KOPT-K1 (cell line): ENCODE measurements around the gene C12orf75.
"Not testable (repeated sequence)": the region's sequence is repeated elsewhere in the genome, so short reads cannot be mapped to it uniquely, and the experiment has no call there.

Experiments
- H3K27ac ChIP-seq: fragments of 200-600 bp; sonication (generic); 2 replicates; pipeline ENCODE4 v1.5.1; 2016; ENCODE audit warnings: antibody characterized with exemption, mild to moderate bottlenecking, low read depth, low read length; ENCODE audit not compliant: poor library complexity, severe bottlenecking
- H3K36me3 ChIP-seq: fragments of 200-600 bp; sonication (generic); 2 replicates; pipeline ENCODE4 v1.5.1; 2017; ENCODE audit warnings: antibody characterized with exemption, mild to moderate bottlenecking, low read length, moderate library complexity; ENCODE audit not compliant: insufficient read depth
- H3K9me3 ChIP-seq: fragments of 200-600 bp; sonication (generic); 2 replicates; pipeline ENCODE4 v1.5.1; 2017; ENCODE audit warnings: antibody characterized with exemption, low read length, mild to moderate bottlenecking; ENCODE audit not compliant: insufficient read depth, poor library complexity, severe bottlenecking

Gene C12orf75

DNA sequence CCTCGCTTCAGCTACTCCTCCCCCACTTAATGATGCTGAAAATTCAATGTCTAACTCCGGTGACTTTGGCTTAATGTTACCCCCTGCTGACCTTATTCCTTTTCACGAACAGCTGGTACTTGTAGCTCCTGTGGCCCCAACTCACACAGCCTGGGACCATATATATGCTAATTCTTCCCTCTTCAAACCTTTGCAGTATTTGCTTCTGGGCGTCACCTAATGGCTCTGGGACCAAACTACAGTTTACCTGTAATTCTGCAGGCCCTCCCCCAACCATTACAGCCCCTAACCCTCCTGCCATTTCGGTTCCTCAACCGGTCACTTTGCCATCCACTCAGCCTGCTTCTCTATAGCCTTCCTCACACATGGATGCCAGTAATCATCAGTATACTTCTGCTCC is 29.6 kb upstream of the C12orf75 start:
- peaks cover 44% of the 10 kb centered on the region for H3K9me3 ChIP-seq
- no peaks in the 10 kb centered on the region for H3K36me3 ChIP-seq

DNA sequence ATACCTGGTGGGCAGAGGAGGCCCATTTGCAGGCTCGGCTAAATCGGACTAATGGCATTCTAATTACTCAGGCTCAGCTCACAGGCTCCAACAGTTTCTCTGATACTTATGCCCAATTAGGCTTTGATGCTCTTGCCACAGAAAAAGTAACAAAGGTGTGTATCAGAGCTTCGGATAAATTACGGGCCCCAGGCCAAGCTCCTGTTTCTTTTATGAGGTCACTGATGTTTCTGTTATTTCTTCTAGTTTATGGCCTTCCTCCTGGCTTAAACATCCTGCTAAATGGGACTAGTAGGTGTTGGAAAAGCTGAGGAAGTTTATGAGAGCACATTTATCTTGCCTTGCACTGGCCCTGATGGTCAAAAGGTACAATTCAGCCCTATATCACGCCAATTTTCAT is 28.8 kb upstream of the C12orf75 start:
- Histone ChIP-seq H3K27ac (no peak overlapping the region), H3K9me3 (peaks cover 44% of the 10 kb centered on the region), H3K36me3 (no peaks in the 10 kb centered on the region)

More for the DNA sequence above, 29.6 kb upstream of the C12orf75 start:
- no peak overlapping the region for H3K27ac ChIP-seq

DNA sequence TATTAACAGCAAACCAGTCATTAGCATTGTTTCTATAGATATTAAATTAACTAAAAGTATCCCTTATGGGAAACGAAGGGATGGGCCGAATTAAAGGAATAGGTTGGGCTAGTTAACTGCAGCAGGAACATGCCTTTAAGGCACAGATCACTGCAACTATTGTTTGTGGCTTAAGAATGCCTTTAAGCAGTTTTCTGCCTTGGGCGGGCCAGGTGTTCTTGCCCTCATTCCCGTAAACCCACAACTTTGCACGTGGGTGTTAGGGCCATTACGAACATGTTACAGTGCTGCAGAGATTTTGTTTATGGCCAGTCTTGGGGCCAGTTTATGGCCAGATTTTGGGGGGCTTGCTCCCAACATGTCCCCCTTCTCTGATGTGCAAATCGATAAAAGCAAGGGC is 27.5 kb upstream of the C12orf75 start:
- H3K9me3 ChIP-seq, result peaks cover 37% of the 10 kb centered on the region

DNA sequence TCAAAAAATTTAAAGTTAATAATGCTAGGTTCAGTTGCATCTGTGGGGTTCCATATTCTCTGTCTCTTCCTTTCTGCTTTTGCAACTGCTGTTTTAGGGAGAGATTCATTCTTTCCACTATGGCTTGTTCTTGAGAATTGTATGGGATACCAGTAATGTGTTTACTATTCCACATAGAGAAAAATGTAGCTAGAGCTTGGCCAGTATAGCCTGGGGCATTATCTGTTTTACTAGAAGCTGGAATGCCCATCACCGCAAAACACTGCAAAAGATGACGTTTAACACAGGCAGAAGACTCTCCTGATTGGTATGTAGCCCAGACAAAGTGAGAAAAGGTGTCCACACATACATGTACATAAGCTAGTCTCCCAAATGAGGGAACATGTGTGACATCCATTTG is 25.9 kb upstream of the C12orf75 start:
- peaks cover 33% of the 10 kb centered on the region for H3K9me3 ChIP-seq
- not testable (repeated sequence) for H3K27ac ChIP-seq, H3K36me3 ChIP-seq

More for the DNA sequence above, 27.5 kb upstream of the C12orf75 start:
- H3K27ac ChIP-seq, H3K36me3 ChIP-seq: not testable (repeated sequence)

DNA sequence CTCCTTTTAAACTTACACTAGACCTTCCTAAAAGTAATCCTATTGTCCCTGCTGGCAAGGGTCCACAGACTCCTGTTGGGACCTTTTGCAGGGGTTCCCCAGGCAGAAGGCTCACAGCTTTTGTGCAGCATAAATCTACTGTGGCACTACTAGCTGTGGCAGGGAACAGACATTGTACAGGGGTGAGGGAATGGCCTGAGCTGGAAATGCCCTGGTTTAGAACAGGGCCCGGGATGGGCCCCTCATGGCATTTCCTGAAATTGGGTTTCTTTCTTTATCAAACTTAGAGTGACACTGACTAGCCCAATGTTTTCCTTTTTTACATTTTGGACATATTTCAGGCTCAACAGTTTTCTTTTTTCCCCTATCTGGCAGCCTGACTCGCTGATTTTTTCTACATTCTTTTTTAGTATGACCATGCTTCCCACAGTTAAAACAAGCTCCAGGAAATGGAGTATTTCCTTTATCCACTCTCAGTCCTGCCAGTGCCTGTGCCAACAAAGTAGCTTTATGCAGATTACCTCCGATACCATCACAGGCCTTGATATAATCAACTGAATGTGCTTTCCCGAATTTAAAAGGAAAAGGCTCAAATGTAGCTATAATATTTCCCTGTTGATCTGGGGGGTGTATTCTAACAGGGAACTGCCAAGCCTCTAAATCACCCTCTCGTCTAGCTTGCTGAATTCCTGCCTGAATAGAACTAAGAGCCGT is 22.7 kb upstream of the C12orf75 start:
- not testable (repeated sequence) for H3K36me3 ChIP-seq
- peaks cover 16% of the 10 kb centered on the region for H3K9me3 ChIP-seq

DNA sequence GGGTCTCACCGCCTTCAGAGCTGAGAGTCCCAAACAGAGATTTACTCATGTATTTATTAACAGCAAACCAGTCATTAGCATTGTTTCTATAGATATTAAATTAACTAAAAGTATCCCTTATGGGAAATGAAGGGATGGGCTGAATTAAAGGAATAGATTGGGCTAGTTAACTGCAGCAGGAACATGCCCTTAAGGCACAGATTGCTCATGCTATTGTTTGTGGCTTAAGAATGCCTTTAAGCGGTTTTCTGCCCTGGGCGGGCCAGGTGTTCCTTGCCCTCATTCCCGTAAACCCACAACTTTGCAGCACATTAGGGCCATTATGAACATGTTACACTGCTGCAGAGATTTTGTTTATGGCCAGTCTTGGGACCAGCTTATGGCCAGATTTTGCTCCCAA is 21.7 kb upstream of the C12orf75 start:
- not testable (repeated sequence) for H3K27ac ChIP-seq, H3K36me3 ChIP-seq
- peaks cover 16% of the 10 kb centered on the region for H3K9me3 ChIP-seq

More for the DNA sequence above, 22.7 kb upstream of the C12orf75 start:
- not testable (repeated sequence) for H3K27ac ChIP-seq

DNA sequence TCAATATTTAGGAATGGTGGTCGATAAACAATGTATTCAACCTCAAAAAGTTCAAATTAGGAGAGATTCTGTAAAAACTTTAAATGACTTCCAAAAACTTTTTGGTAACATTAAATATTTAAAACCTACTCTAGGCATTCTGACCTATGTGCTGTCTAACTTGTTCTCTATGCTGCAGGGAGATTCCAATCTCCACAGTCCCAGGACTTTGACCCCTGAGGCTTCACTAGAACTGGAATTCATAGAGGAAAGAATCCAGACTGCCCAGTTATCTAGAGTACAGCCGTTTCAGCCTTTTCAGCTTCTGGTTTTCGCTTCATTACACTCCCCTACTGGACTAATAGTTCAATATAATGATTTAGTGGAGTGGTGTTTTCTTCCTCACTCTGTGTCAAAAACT is 21.1 kb upstream of the C12orf75 start:
- not testable (repeated sequence) for H3K36me3 ChIP-seq, H3K27ac ChIP-seq
- H3K9me3 ChIP-seq, result peaks cover 22% of the 10 kb centered on the region

DNA sequence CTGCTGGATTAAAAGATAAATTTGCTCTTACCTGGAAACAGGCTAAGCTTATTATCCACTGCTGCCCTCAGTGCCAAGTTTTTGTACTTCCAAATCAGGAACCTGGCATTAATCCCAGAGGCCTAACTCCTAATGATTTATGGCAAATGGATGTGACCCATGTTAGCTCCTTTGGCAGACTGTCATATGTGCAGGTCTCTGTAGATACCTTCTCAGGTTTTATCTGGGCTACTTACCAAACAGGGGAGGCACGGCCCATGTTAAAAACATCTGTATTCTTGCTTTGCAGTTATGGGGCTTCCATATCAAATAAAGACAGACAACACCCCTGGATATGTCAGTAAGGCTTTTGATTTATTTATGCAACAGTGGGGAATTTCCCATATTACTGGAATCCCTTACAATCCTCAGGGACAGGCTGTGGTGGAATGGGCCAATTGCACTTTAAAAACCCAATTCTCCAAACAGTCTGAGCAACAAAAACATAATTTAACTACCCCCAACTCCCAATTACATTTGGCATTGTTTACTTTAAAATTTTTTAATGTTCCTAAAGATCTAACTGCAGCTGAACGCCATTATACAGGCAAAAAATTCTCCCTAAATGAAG is 19.9 kb upstream of the C12orf75 start:
- peaks cover 33% of the 10 kb centered on the region for H3K9me3 ChIP-seq
- H3K36me3 ChIP-seq, H3K27ac ChIP-seq: not testable (repeated sequence)

DNA sequence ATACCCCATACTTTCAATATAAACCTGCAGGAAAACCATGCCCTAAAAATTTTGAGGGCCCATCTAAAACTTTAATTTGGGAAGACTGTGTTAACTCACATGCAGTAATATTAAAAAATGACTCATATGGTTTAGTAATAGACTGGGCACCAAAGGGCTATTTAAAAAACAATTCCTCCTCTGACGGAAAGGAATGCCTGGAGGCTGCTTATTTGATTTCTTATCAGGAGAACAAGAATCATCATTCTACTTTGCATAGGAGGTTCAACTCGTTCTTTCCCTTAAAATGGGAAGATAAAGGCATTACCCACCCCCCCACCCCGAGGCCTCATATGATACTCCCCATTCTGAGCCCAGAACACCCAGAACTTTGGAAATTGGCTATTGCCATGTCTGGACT is 18.6 kb upstream of the C12orf75 start:
- H3K27ac ChIP-seq, H3K36me3 ChIP-seq: not testable (repeated sequence)
- peaks cover 33% of the 10 kb centered on the region for H3K9me3 ChIP-seq

DNA sequence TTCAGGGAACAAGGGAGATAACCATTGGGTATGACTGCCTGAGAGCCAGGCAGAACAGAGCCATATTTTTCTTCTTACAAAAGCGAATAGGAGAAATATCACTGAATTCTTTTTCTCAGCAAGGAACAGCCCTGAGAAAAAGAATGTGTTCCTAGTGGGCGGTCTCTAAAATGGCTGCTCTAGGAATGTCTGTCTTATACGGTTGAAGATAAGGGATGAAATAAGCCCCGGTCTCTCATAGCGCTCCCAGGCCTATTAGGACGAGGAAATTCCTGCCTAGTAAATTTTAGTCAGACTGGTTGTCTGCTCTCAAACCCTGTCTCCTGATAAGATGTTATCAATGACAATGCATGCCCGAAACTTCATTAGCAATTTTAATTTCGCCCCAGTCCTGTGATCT is 16.7 kb upstream of the C12orf75 start:
- H3K9me3 ChIP-seq, result peaks cover 27% of the 10 kb centered on the region

DNA sequence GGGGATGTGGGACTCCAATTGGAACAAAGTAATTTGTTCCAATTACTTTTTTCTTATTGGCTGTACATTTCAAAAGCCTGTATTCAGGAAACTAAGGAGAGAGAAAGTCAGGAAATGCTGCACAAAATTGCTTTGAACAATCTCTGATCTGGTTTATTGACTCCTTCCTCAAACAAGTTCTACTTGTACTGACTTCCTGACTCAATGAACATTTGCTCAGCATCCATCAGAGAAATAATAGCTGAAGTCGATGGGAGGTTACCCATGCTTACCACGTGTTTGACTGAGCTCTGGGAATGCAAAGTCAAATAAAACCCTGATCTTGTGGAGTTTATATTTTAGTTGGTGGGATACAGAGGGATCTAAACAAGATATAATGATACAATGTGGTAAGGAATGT is 15.4 kb upstream of the C12orf75 start:
- peaks cover 21% of the 10 kb centered on the region for H3K9me3 ChIP-seq
- H3K27ac ChIP-seq, result no peak overlapping the region
- H3K36me3 ChIP-seq, result no peaks in the 10 kb centered on the region

More for the DNA sequence above, 16.7 kb upstream of the C12orf75 start:
- H3K27ac ChIP-seq, H3K36me3 ChIP-seq: not testable (repeated sequence)

DNA sequence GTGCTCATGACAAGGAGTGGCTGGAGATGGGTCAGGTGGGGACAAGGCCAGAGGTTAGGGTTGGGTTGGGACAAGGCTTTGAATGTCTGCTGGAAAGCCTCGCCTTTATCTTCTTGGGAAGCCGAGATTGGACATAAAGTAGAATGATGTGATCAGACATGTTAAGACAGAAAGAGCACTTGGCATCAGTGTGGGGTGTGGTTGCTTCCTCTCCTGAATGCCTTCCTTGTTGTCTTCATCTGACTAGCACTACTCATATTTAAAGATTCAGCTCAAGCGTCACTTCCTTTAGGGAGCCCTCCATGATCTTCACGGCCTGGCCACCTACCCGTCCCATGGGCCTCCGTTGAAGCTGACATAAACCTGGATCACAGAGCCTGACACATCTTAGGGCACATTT is 14.8 kb upstream of the C12orf75 start:
- Histone ChIP-seq H3K36me3 (no peaks in the 10 kb centered on the region), H3K9me3 (peaks cover 21% of the 10 kb centered on the region), H3K27ac (no peak overlapping the region)

DNA sequence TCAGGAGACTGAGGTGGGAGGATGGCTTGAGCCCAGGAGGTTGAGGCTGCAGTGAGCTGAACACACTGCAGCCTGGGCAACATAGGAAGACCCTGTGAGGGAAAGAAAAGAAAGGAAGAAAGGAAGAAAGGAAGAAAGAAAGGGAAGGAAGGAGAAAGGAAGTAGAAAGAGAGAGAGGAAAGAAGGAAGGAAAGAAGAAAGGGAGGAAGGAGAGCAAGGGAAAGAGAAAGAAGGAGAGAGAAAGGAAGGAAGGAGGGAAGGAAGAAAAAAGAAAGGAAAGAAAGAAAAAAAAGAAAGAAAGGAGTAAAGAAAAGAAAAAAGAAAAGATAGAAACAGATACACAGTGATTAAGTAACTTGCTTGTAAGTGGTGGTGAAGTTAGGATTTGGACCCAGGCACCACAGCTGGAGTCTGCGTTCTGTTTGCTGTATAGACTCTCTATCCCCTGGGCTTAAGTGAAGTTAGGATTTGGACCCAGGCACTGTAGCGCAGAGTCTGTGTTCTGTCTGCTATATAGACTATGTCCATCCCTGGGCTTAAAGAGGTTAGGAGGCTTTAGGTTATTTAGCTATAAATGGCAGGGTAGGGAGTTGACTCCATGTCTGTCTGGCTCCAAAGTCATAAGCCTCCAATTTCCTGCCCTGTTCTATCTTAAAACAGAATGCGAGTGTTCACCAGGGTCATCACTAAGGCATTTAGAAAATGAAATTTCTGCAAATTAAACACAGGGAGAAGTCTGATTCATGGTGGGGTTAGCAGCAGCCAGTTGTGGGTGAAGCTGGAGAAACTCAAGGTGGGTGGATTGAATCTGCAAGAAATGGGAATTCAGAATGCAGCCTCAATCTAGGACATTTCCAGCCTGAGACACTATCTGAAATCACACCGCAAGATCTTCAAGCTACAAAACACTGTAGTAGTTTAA is 13.3 kb upstream of the C12orf75 start:
- Histone ChIP-seq H3K36me3 (no peaks in the 10 kb centered on the region), H3K9me3 (peaks cover 21% of the 10 kb centered on the region), H3K27ac (no peak overlapping the region)

DNA sequence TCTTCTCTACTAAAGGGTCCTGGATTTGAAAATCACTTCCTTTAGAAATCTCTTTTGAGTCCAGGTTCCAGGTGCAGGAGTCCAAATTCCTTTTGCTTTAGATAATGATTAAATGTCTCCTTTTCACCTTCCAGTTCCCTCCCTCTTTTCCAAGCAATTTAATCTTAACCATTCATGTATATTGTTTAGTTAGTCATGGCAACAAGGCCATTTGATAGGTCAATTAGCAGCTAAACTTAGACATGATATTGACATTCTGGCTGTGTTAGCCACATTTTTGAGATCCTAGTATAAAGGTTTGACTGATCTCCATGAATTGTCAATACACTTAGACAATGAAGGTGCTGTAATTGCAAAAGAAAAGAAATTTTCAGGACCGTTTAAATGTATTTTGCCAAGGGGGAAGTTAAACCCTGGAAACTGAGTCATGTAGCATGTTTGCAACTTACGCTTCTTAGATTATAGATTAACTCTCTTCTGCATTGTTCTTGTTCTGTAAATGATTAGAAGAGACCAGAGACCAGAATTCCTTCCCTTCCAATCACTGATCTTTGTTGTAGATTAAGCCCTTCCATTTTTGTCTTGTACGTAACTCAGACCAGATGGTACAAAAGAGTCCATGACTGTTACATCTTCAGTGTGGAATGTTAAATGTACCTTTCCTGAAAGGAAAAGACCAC is 12.4 kb upstream of the C12orf75 start:
- no peaks in the 10 kb centered on the region for H3K36me3 ChIP-seq
- H3K9me3 ChIP-seq, result peaks cover 21% of the 10 kb centered on the region
- no peak overlapping the region for H3K27ac ChIP-seq
